ENCODE data around the gene LILRA6.
A peak's percentile ranks its signal among the peaks of the same experiment; 100 is the strongest.
"Not testable (repeated sequence)": the region's sequence is repeated elsewhere in the genome, so short reads cannot be mapped to it uniquely, and the experiment has no call there.

Gene LILRA6

GRCh38 chr19:54262066-54262465 is 19.5 kb upstream of the LILRA6 start:
- no peak for DNase-seq

- no peak for DNase-seq
These were observed 14.5 kb upstream of the LILRA6 start, which contains the start of gene LILRB5 for GRCh38 chr19:54257116-54257480. Gene LILRB5 (minus strand): TSS chr19:54257273. CDS start chr19:54257193, 80 bp downstream.

- DNase-seq, result no peak
These were observed 13.9 kb upstream of the LILRA6 start for GRCh38 chr19:54256250-54257115.

GRCh38 chr19:54255105-54255775 is 12.7 kb upstream of the LILRA6 start:
- no peak for DNase-seq

GRCh38 chr19:54254195-54254906 is 11.8 kb upstream of the LILRA6 start:
- DNase-seq, result no peak

GRCh38 chr19:54253331-54254194 is 11.0 kb upstream of the LILRA6 start:
- DNase-seq, result no peak

GRCh38 chr19:54252845-54253244 is 10.3 kb upstream of the LILRA6 start:
- no peak for DNase-seq

GRCh38 chr19:54252243-54252642 is 9.7 kb upstream of the LILRA6 start:
- no peak for DNase-seq

GRCh38 chr19:54248016-54248601 is 5.5 kb upstream of the LILRA6 start:
- no peak for DNase-seq

GRCh38 chr19:54247106-54247930 is 4.7 kb upstream of the LILRA6 start:
- no peak for DNase-seq

GRCh38 chr19:54245936-54246335 is 3.3 kb upstream of the LILRA6 start:
- no peak for DNase-seq

GRCh38 chr19:54243809-54244208 is 1.2 kb upstream of the LILRA6 start:
- DNase-seq, result not testable (repeated sequence)

- DNase-seq, result not testable (repeated sequence)
These were observed 356 bp downstream of the LILRA6 start for GRCh38 chr19:54242234-54242633.

- DNase-seq, result not testable (repeated sequence)
These were observed 1.9 kb downstream of the LILRA6 start for GRCh38 chr19:54240372-54241336.

GRCh38 chr19:54239491-54240371 is 2.9 kb downstream of the LILRA6 start:
- not testable (repeated sequence) for DNase-seq

GRCh38 chr19:54233941-54234340 is 8.6 kb downstream of the LILRA6 start:
- no peak for DNase-seq

- DNase-seq, result peak; percentile 49
These were observed 11.3 kb downstream of the LILRA6 start for GRCh38 chr19:54231077-54231931.

- no peak for DNase-seq
These were observed 12.6 kb downstream of the LILRA6 start for GRCh38 chr19:54230031-54230430.
